HCT116 (cell line): ENCODE data around the gene NT5C2. TPM values are rescaled to one million over a fixed set of nuclear protein-coding genes. Genes with fewer than 3 reads are reported as not detected.
"Not testable (repeated sequence)": the region's sequence is repeated elsewhere in the genome, so short reads cannot be mapped to it uniquely, and the experiment has no call there.

Experiments
- ATAC-seq: fragments of 200-7000 bp; cut with Tn5 transposase; 2 replicates; pipeline ENCODE4 v1.9.1; 2020; ENCODE audit warnings: mild to moderate bottlenecking, moderate library complexity
- BruUV-seq: library from RNA; stranded (reverse); fragments of 400-500 nt; replicated peaks from 2 replicates; lab custom pipeline; 2021; lab: Mats Ljungman, UMichigan
- CTCF ChIA-PET: fragments of 300-600 bp; sonication (Branson Sonifier 250); formaldehyde crosslinking; loops from one replicate; lab custom pipeline; 2021; ENCODE audit warnings: antibody characterized with exemption; lab: Charles Lee
- POLR2A ChIA-PET: fragments of 300-600, 350-600 bp; sonication (Branson Sonifier 250); formaldehyde crosslinking; loops from one replicate; lab custom pipeline; 2021; ENCODE audit warnings: antibody characterized with exemption; lab: Charles Lee
- RAD21 ChIA-PET, 2 experiments: fragments of 300-600 bp; sonication (Branson Sonifier 250); formaldehyde crosslinking; loops; one replicate each; lab custom pipeline; 2023; ENCODE audit warnings: low total read pairs in 2 of 2; ENCODE audit not compliant: uncharacterized antibody in 2 of 2, unreplicated experiment in 2 of 2, low non-redundant PET in 1 of 2; lab: Charles Lee
- DNase-seq: peaks from one replicate; pipeline ENCODE4 v3.0.0-alpha.2; 2010; ENCODE audit warnings: low read depth, low spot score
- H2AFZ ChIP-seq: fragments of 200-600 bp; shearing (Covaris generic), sonication (generic); 2 replicates; pipeline ENCODE4 v1.6.1; 2017; ENCODE audit warnings: low read depth, mixed run types, mixed read lengths, antibody characterized with exemption, low read length; ENCODE audit not compliant: poor library complexity, severe bottlenecking
- H3K27ac ChIP-seq: 2 replicates; pipeline ENCODE4 v1.5.1; 2012; ENCODE audit warnings: low read depth, low read length
- H3K27me3 ChIP-seq: fragments of 200-600 bp; sonication (generic); 2 replicates; pipeline ENCODE4 v1.6.1; 2016; ENCODE audit warnings: mixed run types, low read length, mixed read lengths; ENCODE audit not compliant: insufficient read depth
- H3K36me3 ChIP-seq, 2 experiments: fragments of 200-500 bp in 1 of 2; fragments of 200-600 bp in 1 of 2; sonication (Bioruptor generic) in 1 of 2; sonication (generic) in 1 of 2; 2 replicates each; pipeline versions ENCODE4 v1.5.1 to v1.6.1; 2014 to 2016; ENCODE audit warnings: low read length in 2 of 2, inconsistent platforms in 1 of 2, mixed read lengths in 1 of 2, mixed run types in 1 of 2; ENCODE audit not compliant: insufficient read depth in 2 of 2, control insufficient read depth in 1 of 2
- H3K4me1 ChIP-seq, 2 experiments: fragments of 200-600 bp in 1 of 2; sonication (generic) in 1 of 2; 2 replicates each; pipeline versions ENCODE4 v1.5.1 to v1.6.1; 2012 to 2017; ENCODE audit warnings: low read length in 2 of 2, inconsistent platforms in 1 of 2, mild to moderate bottlenecking in 1 of 2, mixed read lengths in 1 of 2, mixed run types in 1 of 2, moderate library complexity in 1 of 2; ENCODE audit not compliant: insufficient read depth in 2 of 2, control insufficient read depth in 1 of 2
- H3K4me2 ChIP-seq: fragments of 200-600 bp; sonication (generic); 2 replicates; pipeline ENCODE4 v1.6.1; 2017; ENCODE audit warnings: mixed run types, low read length, mixed read lengths
- H3K4me3 ChIP-seq, 2 experiments: fragments of 200-600 bp in 1 of 2; sonication (generic) in 1 of 2; replicated peaks in 1 of 2; 2 replicates each; pipeline ENCODE4 v1.5.1; 2011 to 2016; ENCODE audit warnings: low read length in 2 of 2, control low read depth in 1 of 2, low read depth in 1 of 2, mild to moderate bottlenecking in 1 of 2, mixed read lengths in 1 of 2, mixed run types in 1 of 2
- H3K79me2 ChIP-seq: fragments of 200-600 bp; sonication (generic); 2 replicates; pipeline ENCODE4 v1.6.1; 2017; ENCODE audit warnings: mild to moderate bottlenecking, mixed run types, low read length, moderate library complexity, mixed read lengths; ENCODE audit not compliant: insufficient read depth
- H3K9ac ChIP-seq: fragments of 200-600 bp; sonication (generic); 2 replicates; pipeline ENCODE4 v1.6.1; 2016; ENCODE audit warnings: low read length, mixed read lengths
- H3K9me2 ChIP-seq: fragments of 200-600 bp; sonication (generic), shearing (Covaris generic); 2 replicates; pipeline ENCODE4 v1.6.1; 2017; ENCODE audit warnings: mixed run types, mild to moderate bottlenecking, moderate library complexity; ENCODE audit not compliant: insufficient read depth
- H3K9me3 ChIP-seq, 2 experiments: fragments of 200-500 bp in 1 of 2; fragments of 200-600 bp in 1 of 2; sonication (Bioruptor generic) in 1 of 2; sonication (generic) in 1 of 2; 2 replicates each; pipeline ENCODE4 v1.6.1; 2014 to 2017; ENCODE audit warnings: low read length in 2 of 2, mixed read lengths in 2 of 2, inconsistent platforms in 1 of 2, low read depth in 1 of 2, mild to moderate bottlenecking in 1 of 2, mixed run types in 1 of 2, moderate library complexity in 1 of 2; ENCODE audit not compliant: control insufficient read depth in 1 of 2, insufficient read depth in 1 of 2
- H4K20me1 ChIP-seq: fragments of 200-600 bp; sonication (generic), shearing (Covaris generic); 2 replicates; pipeline ENCODE4 v1.6.1; 2017; ENCODE audit warnings: mixed run types, mild to moderate bottlenecking, moderate library complexity; ENCODE audit not compliant: insufficient read depth
- CEBPB ChIP-seq: IDR thresholded peaks from 2 replicates; pipeline ENCODE4 v1.6.1; 2012; ENCODE audit warnings: low read depth
- EGR1 ChIP-seq: IDR thresholded peaks from 2 replicates; pipeline ENCODE4 v1.6.1; 2012; ENCODE audit warnings: low read depth
- EZH2 ChIP-seq: fragments of 200-600 bp; sonication (generic); IDR thresholded peaks from 2 replicates; pipeline ENCODE4 v1.6.1; 2017; ENCODE audit warnings: antibody characterized with exemption, mixed run types
- EZH2phosphoT487 ChIP-seq: fragments of 200-600 bp; IDR thresholded peaks from 2 replicates; pipeline ENCODE4 v1.6.1; 2018; ENCODE audit warnings: antibody characterized with exemption, borderline replicate concordance
- POLR2A ChIP-seq: IDR thresholded peaks from 2 replicates; pipeline ENCODE4 v1.7.0; 2011; ENCODE audit warnings: borderline replicate concordance; ENCODE audit not compliant: insufficient read depth, insufficient read length; ENCODE audit errors: extremely low read depth
- POLR2AphosphoS5 ChIP-seq: IDR thresholded peaks from 2 replicates; pipeline ENCODE4 v1.6.1; 2011; ENCODE audit warnings: mild to moderate bottlenecking, low read depth, low read length, moderate library complexity
- RAD21 ChIP-seq: IDR thresholded peaks from 2 replicates; pipeline ENCODE4 v1.6.1; 2012; ENCODE audit warnings: low read depth, mild to moderate bottlenecking
- REST ChIP-seq: IDR thresholded peaks from 2 replicates; pipeline ENCODE4 v1.6.1; 2012; ENCODE audit warnings: low read depth
- ZNF274 ChIP-seq: fragments of 200-500 bp; sonication (Bioruptor generic); IDR thresholded peaks from 2 replicates; pipeline ENCODE4 v1.6.1; 2014; ENCODE audit warnings: mild to moderate bottlenecking, low read depth, low read length, inconsistent platforms
- intact Hi-C: fragments of 100-400 bp; cut with micrococcal nuclease; formaldehyde crosslinking; loops from 2 replicates; pipeline ENCODE4 v1.10.0; 2022
- total RNA-seq: library from RNA; stranded (reverse); gene quantifications from one replicate; pipeline ENCODE4 v1.2.1, GENCODE V29; 2021; ENCODE audit not compliant: unreplicated experiment
- TF ChIP-seq, protein P1 (sequence below), 3 experiments: fragments of 200-600 bp in 1 of 3; sonication (generic) in 1 of 3; IDR thresholded peaks in 2 of 3; conservative IDR thresholded peaks in 1 of 3; 2 replicates each; pipeline ENCODE4 v1.5.1; 2012 to 2017; ENCODE audit warnings: low read depth in 2 of 3, low read length in 2 of 3, antibody characterized with exemption in 1 of 3, borderline replicate concordance in 1 of 3, control low read depth in 1 of 3, mild to moderate bottlenecking in 1 of 3, mixed read lengths in 1 of 3, mixed run types in 1 of 3, moderate library complexity in 1 of 3; ENCODE audit not compliant: insufficient read depth in 1 of 3

Gene NT5C2
- total RNA-seq, 1 experiment from 2014 or later = 63.0 TPM

GRCh38 chr10:103224721-103225120 lies 31.6 kb upstream of the NT5C2 start:
- POLR2A ChIA-PET, H3K4me2 ChIP-seq, H3K27me3 ChIP-seq, H3K79me2 ChIP-seq, H2AFZ ChIP-seq, H3K27ac ChIP-seq, RAD21 ChIA-PET, H3K36me3 ChIP-seq, H4K20me1 ChIP-seq, CTCF ChIA-PET, ATAC-seq, intact Hi-C loops, BruUV-seq, H3K4me3 ChIP-seq, DNase-seq, H3K9ac ChIP-seq, H3K9me3 ChIP-seq, H3K9me2 ChIP-seq: not testable (repeated sequence)
- peaks cover 11 to 32% of the 10 kb centered on the region in 2 experiments for H3K4me1 ChIP-seq

DNA sequence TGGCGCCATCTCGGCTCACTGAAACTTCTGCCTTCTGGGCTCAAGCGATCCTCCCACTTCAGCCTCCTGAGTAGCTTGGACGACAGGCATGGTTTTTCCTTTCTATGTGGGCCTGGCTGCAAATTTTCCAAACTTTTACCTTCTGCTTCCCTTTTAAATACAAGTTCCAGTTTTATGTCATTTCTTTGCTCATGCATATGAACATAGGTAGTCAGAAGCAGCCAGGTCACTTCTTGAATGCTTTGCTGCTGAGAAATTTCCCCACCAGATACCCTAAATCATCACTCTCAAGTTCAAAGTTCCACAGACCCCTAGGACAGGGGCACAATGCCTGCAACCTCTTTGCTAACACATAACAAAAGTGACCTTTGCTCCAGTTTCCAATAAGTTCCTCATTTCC lies 31.1 kb upstream of the NT5C2 start:
- POLR2A ChIA-PET = no interaction called here
- Histone ChIP-seq H3K27ac (no peak overlapping the region), H3K4me2 (no peak overlapping the region), H3K9me2 (no peaks in the 10 kb centered on the region), H3K4me1 (peaks cover 9 to 26% of the 10 kb centered on the region in 2 experiments), H3K9me3 (no peaks in the 10 kb centered on the region), H3K79me2 (no peaks in the 10 kb centered on the region), H3K27me3 (no peaks in the 10 kb centered on the region), H4K20me1 (no peaks in the 10 kb centered on the region), H3K36me3 (no peaks in the 10 kb centered on the region), H3K4me3 (no peak overlapping the region), H3K9ac (no peak overlapping the region), H2AFZ (no peak overlapping the region)
- TF ChIP-seq EZH2 (no peak), EZH2phosphoT487 (no peak), RAD21 (no peak), REST (no peak), CEBPB (no peak), EGR1 (no peak), POLR2AphosphoS5 (no peak), POLR2A (no peak), ZNF274 (no peak)
- TF ChIP-seq, protein P1, sequence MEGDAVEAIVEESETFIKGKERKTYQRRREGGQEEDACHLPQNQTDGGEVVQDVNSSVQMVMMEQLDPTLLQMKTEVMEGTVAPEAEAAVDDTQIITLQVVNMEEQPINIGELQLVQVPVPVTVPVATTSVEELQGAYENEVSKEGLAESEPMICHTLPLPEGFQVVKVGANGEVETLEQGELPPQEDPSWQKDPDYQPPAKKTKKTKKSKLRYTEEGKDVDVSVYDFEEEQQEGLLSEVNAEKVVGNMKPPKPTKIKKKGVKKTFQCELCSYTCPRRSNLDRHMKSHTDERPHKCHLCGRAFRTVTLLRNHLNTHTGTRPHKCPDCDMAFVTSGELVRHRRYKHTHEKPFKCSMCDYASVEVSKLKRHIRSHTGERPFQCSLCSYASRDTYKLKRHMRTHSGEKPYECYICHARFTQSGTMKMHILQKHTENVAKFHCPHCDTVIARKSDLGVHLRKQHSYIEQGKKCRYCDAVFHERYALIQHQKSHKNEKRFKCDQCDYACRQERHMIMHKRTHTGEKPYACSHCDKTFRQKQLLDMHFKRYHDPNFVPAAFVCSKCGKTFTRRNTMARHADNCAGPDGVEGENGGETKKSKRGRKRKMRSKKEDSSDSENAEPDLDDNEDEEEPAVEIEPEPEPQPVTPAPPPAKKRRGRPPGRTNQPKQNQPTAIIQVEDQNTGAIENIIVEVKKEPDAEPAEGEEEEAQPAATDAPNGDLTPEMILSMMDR (IDR thresholded peaks at IDR 0.05 in 2 of 3, conservative IDR thresholded peaks at IDR 0.05 in 1 of 3; ENCODE audit: borderline replicate concordance in 1 of 3, insufficient read depth in 1 of 3, low read depth in 2 of 3, low read length in 2 of 3) = no peak
- DNase-seq (no peak), ATAC-seq (no peak)
- intact Hi-C loops = no loop called here
- CTCF ChIA-PET = no interaction called here
- RAD21 ChIA-PET = no interaction called here
- BruUV-seq = no TSS peak
